HG02852 (cell line): ENCODE results near the gene WAC.

Source experiments
- ATAC-seq: cut with Tn5 transposase; IDR thresholded peaks from one replicate; pipeline ENCODE4 v1.9.1; 2021; ENCODE audit warnings: mild to moderate bottlenecking, moderate library complexity; ENCODE audit not compliant: unreplicated experiment

The WAC gene

GRCh38 chr10:28663576-28664368 lies 130.9 kb downstream of the WAC start:
- peak; percentile 79 for ATAC-seq

- no peak for ATAC-seq
These were observed 131.4 kb downstream of the WAC start for GRCh38 chr10:28664369-28664740.

GRCh38 chr10:28666751-28667467 lies 134.0 kb downstream of the WAC start:
- ATAC-seq = no peak

- no peak for ATAC-seq
These were observed 135.7 kb downstream of the WAC start for GRCh38 chr10:28668363-28669226.

- ATAC-seq = no peak
These were observed 136.6 kb downstream of the WAC start for GRCh38 chr10:28669227-28670173.
